HT-29 (cell line): ENCODE measurements around the gene PNKP. TPM values are rescaled to one million over a fixed set of nuclear protein-coding genes. Genes with fewer than 3 reads are reported as not detected.
A peak's percentile ranks its signal among the peaks of the same experiment; 100 is the strongest.

Source experiments
- DNase-seq: peaks from one replicate; pipeline ENCODE4 v3.0.0-alpha.2; 2015; ENCODE audit warnings: low spot score
- total RNA-seq: library from RNA; depleted of rRNA; stranded (reverse); fragments of >200 nt; shearing (Covaris generic); gene quantifications from 2 replicates; pipeline ENCODE4 v1.2.3, GENCODE V29; 2014

PNKP gene
- total RNA-seq, 1 experiment from 2014 or later = 243 TPM

DNA sequence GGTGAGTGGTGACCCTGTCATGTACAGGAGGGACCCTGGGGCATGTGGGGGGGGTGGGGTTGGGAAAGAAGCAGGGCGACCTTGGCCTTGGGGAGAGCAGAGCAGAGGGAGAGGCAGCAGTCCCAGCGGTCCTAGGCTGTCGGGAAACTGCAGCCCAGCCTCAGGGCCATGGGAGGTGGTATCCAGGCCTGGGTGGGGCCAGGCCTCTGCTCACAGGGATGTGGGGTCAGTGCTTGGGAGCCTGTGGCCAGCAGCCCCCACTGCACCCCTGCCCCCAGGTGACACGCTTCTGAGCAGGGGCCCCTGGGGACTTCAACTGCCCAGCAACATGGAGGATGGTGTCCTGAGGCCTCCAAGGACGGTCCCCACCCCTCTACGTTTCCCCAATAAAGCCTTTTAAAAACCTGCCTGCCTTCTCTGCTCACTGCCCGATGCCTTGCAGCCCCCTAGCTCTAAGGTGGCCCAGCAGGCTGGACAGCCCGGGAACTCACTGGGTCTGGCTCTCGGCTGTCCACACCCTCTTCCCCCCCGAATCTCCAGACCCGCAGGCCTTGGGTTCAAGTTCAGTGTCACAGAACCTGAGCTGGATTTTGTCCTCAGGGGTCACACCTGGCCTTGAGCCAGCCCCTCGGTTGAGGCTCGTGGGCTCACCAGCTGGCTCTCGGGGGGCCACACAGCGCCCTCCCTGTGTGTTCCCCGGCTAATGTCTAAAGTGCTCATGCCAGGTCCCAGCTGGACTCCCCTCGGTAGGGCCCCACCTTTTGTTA is 6.9 kb downstream of the PNKP start:
- DNase-seq = peak; percentile 11

DNA sequence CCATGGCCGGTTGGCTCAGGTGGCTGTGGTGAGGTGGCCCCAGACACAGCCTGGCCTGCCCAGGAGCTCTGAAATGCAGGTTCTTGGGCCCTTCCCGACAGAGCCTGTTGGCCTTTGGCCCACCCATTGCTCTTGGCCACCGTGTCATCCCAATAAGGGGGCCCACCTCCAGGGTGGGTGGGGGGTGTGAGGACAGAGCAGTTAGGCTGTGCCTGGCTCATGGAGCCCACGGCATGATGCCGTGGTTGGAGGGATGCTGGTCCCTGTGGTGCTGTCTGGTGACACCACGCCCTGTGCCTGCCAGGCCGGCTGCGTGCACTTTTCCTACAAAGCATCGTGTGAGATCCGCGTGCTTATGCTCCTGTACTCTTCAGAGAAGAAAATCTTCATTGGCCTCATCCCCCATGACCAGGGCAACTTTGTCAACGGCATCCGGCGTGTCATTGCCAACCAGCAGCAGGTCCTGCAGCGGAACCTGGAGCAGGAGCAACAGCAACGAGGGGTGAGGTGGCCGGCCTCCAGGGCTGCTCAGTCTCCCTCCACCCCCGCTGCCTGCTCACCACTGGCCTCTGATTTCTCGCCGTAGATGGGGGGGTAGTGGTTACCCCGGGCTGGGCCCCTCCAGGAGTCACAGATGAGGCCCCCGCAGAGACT is 7.6 kb downstream of the PNKP start:
- peak; percentile 8 for DNase-seq

DNA sequence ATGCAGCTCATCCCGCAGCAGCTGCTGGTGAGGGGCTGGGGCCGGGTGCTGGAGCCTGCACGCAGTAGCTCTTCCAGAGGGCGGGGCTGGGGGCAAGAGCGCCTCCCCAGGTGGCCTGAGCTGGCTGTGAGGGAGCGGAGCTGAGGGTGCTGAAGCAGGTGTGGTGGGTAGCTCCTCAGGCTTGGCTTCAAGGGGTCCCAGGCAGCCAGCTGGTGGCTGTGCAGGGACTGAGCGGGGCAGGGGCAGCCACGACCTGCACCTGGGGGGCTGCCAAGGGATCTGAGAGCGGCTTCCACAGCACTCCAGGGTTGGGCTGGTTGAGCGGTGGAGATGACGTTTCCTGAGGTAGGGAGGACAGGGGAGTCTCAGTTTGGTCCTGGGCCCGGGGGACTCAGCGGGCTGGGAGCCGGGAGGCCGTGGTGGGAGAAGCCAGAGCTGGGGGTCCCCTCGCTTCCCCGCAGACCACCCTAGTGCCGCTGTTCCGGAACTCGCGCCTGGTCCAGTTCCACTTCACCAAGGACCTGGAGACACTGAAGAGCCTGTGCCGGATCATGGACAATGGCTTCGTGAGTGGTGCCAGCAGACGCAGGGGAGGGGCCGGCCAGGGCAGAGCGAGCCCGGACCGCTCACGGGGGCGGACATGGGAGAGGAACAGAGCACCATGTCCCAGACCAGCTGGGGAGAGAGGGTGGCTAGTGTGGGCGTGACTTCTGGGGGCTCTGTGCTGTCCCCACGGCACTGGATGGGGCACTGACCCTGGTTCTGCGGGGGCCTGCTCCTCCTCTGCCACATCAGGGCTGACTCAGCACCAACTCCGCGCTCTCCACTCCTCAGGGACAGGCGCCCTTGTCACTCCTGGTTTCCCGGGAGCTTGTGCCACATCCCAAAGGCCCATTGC is 9.0 kb downstream of the PNKP start:
- DNase-seq = peak; percentile 19

DNA sequence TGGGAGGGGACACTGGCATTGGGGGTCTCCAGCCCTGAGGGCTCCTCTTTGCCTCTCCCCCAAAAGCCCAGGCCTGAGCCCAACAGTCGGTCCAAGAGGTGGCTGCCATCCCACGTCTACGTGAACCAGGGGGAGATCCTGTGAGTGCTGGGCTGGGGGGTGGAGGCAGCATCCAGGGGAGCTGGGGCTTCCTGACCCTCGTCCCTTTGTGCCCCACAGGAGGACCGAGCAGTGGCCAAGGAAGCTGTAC is 9.6 kb downstream of the PNKP start:
- DNase-seq = no peak

DNA sequence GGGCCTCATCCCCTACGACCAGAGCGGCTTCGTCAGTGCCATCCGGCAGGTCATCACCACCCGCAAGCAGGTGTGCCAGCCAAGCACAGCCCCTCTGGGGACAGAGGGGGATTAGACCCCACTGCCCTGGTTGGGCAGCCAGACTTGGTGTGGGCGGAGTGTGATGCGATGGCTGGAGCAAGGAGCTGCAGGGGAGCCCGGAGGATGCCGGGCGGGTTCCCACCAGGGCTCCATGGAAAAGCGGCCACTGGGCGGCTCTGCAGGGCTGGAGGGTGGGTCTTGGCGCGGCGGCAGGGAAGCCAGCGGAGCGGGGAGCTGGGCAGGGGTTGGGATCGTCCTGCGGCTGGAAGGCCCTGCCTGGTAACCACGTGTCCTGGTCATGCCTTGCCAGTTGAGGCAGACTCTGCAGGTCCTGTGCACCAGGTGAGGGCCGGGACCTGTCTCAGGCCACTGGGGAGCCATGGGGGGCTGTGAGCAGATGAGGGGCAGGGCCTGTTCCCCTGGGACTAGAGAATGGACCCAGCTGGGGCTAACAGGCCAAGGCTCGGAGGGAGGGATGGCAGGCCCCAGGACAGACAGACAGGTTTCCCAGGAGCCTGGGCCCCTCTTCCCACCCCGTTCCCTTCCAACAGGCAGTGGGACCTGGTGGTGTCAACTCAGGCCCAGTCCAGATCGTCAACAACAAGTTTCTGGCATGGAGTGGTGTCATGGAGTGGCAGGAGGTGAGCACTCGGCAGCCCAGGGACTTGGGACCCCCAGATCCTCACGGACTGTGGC is 10.1 kb downstream of the PNKP start:
- DNase-seq = peak; percentile 49

DNA sequence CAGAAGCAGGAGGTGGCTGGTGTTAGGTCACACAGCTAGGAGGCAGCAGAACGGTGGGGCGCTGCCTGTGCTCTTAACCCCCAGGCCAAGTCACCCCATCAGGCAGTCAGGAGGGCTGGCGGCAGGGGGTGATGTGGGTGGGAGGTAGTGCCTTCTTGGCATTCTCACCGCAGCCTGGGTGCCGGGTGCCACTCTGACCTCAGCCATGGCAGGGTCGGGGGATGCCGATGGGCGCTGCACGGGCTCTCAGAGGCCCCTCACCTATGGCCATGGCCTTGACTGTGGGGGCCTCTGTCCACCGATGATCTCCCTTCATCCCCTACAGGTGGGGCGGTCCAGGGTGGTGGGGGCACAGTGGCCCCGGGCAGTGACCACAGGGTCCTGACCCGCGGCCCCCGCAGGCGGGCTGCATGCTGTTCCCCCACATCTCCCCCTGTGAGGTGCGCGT is 10.8 kb downstream of the PNKP start:
- peak; percentile 23 for DNase-seq

DNA sequence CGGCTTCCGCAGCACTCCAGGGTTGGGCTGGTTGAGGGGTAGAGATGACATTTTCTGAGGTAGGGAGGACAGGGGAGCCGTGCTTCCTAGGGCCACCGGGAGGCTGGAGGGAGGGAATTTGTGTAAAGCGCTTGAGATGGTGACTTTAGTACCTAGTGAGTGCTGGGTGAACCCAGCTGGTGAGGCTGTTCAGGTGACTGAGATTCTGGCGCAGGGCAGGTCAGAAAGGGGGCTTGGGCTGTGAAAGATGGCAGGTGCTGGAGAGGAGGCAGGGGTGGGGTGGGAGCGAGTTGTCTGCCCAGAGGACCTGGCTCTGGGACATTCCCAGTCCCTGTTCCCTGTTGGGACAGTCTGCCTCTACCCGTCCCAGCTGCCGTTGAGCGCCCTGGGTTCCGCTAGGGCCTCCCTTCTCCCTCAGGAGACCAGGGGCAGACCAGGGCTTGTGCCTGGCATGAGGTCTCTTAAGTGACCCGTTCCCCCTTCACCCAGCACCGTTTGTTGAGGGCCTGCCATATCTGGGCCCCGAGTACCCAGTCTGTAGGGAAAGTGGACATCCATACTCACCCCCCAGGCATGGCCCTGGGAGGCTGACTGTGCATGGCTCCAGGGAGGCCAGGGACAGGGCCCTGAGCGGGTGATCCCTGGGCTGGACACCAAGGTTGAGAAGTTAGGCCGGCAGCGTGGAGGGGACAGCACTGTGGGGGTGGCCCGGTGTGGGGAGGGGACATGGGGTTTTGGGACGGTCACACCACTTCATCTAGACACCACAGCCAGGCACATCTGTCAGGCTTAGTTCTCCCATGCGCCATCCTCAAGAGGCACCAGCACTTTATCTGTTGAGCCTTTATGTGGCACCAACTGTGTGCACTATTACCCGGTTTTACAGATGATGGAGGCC is 11.5 kb downstream of the PNKP start:
- peak; percentile 29 for DNase-seq

DNA sequence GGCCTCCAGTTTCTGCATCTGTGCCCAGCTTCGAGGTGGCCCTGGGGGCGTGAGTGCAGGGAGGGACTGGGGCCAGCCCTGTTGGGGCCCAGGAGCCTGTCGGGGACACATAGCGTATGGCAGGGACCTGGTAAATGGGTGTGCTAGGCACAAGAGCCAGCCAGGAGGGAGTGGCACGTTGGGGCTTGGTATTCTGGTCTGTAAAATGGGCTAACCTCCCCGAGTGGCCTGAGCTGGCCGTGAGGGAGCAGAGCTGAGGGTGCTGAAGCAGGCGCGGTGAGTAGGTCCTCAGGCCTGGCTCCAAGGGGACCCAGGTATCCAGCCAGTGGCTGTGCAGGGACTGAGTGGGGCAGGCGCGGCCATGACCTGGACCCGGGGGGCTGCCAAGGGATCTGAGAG is 12.1 kb downstream of the PNKP start:
- no peak for DNase-seq

DNA sequence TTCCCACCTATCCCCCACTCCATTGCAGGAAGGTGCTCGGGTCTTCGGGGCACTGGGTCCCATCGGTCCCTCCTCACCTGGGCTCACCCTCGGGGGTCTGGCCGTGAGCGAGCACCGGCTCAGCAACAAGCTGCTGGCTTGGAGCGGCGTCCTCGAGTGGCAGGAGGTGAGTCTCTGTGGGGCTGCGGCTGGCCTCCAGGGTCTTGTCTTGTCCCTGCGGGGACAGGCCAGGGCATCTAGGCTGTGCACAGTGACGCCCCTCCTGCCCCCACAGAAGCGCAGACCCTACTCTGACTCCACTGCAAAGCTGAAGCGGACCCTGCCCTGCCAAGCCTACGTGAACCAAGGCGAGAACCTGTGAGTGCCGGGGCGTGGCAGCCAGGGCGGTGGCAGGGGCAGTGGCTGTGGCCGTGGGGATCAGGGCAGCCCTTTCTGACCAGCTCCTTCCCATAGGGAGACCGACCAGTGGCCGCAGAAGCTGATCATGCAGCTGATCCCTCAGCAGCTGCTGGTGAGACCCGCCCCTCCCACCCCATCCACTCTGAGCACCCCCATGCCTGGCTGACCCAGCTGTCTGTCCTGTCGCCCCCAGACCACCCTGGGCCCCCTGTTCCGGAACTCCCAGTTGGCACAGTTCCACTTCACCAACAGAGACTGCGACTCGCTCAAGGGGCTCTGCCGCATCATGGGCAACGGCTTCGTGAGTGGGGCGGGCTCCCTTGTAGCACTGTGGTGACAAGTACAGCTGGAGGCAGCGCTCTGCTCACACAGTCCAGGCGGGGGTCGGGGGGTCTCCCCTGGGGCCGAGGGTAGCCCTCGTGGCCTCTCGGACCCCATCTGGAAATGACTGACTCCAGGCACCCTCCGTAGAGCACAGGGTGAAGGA is 12.8 kb downstream of the PNKP start:
- DNase-seq = no peak

DNA sequence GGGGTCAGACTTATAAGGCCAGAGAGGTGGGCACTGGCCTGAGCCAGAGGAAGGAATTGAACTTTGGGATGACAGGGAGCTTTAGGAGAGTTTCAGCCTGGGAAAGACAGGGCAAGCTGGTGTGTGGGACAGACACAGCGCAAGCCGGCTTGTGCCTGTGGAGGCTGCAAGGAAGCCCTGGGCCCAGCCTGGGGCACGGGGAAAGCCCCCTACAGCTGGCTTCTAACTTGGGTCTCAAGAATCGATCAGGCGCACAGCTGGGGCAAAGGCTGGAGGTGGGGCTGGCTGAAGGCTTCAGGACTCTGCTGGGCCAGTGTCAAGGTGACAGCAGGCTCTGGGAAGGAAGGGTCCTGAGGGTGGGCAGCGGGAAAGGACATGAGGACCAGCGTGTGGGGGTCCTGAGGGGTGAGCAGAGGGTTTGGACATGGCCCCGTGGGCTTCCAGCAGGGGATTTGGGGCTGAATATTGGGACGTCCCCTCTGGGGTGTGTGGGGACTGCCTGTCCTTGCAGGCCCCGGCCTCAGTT is 13.5 kb downstream of the PNKP start:
- DNase-seq = no peak

DNA sequence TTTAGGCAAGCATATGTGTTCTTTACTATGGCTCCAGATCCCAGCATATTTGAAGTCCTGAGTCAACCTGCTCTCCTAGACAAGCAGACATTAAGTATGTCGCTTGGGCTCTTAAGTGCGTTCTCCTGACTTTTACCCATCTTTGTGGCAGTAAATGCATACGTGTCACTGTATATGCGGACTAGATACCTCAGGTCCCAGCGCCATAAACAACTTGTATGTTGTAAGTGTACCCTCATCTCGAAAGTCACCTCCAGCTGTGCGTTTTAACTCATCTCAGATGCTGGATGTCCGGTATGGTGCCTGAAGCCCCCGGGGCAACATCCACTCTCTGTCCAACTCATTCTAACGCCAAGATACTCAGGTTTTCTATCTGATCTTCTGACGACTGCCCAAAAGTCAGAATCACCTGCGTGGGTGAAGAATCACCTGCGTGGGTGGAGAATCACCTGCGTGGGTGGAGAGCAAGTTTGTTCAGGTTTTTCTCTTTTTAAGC is 14.7 kb downstream of the PNKP start:
- peak; percentile 16 for DNase-seq

DNA sequence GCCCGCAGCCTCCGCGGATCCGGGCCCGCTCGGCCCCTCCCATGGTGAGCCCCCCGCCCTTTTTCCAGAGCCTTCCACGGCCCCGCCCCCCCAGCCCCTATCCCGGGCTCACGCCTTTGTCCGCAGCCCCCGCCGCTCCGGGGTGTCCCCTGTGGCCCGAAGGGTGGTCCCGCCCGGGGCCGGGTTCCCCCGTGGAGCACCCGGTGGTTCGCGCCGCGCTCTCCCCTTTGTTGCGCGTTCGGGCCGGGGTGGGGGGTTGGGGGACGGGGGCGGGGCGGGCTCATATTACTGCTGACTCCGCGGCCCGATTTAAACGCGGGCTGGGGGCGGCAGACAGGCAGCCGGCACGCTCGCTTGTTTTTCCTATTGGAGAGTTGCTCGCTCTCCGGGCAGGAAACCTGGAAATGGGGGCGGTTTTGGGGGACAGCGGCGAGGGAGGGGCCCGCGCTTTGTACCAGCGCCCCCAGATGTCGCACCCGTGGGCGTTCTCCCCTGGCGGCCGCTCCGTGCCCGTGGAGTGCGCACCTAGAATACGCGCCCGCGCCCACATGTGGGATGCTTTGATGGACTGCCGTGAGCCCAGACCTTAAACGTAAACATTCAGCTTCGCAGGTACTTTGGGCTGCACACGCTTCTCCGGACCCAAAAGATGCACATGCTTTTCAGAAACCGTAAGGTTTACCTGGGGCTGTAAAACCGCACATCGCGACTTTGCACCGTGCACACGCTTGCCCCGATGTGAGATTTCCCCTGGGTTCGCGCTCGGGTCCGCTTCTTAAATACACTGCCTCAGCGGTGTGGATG is 15.7 kb downstream of the PNKP start:
- peak; percentile 38 for DNase-seq

DNA sequence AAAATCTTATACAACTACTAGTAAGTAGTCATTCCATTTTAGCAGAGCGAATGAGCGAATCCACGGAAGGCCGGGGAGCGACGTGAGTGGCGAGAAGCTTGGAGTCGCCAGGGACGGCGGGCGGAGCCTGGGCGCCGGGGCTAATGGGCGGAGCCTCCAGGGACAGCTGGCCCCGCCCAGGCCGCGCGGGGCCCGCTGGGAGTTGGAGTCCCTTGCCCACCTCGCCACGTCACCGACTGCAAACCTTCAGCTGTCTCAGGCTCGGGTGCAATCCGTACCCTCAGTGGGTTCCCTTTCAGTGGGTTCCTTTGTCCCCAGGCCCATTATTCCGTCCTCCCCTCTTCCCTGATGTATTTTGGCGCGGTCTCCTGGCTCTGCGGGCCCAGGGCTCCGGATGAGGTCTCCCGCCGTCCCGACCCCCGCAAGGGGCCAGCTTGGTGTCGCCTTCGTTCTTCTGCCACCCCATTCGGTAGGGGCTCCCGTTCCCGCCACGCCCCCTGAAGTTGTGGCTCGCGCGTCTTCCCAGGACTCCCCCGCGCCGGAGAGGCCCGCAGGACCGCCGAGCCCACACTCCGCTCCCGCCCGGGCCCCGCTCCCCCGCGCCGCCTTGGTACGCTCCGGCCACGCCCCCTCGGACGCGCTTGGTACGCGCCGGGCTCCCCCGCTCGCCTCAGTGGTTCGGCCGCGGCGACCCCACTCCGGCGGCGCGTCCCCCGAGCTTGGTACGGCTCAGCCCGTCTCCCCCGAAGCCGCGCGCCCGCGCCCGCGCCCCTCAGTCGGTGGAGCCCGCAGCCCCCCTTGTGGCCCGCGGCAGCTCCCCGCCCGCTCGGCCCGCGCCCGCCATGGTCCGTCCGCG is 16.7 kb downstream of the PNKP start, which contains the start of gene PTOV1:
PTOV1 (plus strand) TSS at position 673 of the 856 bp plus-strand sequence.
- DNase-seq = peak; percentile 99

DNA sequence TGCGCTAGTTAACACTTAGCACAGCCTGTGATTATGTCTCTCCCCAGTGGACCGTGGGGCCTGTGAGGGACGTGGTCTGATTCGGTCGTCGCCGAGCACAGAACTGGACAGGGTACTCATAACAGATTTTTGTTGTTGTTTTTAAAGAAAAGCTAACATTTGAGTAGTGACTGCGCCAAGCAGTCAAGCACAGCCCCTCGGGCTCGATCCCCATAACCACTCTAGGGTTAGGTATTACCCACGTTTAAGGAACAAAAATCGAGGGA is 17.2 kb downstream of the PNKP start:
- no peak for DNase-seq

DNA sequence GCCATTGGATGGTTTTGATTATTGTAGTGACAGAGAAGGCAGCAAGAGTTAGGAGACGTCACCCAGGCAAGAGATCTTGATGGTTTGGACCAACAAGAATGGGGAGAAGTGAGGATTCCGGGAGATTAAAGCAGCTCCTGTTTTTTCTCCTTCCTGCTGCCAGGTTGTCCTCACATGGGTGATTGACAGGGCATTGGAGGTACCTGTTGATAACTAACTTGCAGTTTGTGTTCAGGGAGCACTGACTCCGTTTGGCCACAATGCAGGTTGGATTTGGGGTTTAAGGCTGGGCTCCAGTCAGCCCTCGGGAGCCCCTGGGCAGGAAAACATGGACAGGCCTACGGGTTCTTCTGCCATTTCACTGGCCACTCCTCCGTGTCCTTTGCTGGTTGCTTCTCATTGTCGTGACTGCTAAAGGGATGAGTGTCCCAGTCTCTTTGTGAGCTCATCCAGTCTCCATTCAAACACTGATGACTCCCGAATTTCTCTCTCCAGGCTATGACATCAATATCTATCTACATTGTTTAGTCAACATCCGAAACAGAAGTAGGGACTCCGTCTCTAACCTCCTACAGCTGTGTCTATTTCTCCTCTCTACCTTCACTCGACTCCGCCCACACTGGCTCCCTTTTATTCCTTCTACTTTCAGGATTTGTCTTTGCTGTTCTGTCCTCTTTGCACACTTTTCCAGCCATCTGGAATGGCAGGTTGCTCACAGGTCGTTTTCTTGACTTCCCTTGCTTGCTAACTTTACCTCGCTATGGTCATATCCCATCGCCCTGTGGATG is 17.7 kb downstream of the PNKP start:
- DNase-seq = peak; percentile 28

DNA sequence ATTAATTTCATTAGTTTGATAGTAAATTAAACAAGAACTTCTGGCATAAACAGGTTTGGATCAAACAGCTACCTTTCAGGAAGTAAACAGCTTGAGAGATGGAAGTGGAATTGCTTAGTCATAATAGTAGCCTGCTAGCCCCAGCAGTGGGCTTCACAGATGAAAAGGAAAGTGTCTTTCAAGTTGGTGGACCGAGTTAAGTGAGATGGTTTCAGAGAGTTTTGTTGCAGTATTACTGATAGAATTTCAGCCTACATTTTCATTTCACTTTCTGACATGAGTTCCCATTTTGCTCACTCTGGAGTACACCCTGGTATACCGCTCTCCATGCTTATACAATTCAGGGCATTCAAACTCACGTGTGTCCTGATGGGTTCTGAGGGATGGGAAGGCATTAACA is 18.4 kb downstream of the PNKP start:
- no peak for DNase-seq
